ENCODE data around the gene PRELID2.
"Not testable (repeated sequence)": the region's sequence is repeated elsewhere in the genome, so short reads cannot be mapped to it uniquely, and the experiment has no call there.

Gene PRELID2

DNA sequence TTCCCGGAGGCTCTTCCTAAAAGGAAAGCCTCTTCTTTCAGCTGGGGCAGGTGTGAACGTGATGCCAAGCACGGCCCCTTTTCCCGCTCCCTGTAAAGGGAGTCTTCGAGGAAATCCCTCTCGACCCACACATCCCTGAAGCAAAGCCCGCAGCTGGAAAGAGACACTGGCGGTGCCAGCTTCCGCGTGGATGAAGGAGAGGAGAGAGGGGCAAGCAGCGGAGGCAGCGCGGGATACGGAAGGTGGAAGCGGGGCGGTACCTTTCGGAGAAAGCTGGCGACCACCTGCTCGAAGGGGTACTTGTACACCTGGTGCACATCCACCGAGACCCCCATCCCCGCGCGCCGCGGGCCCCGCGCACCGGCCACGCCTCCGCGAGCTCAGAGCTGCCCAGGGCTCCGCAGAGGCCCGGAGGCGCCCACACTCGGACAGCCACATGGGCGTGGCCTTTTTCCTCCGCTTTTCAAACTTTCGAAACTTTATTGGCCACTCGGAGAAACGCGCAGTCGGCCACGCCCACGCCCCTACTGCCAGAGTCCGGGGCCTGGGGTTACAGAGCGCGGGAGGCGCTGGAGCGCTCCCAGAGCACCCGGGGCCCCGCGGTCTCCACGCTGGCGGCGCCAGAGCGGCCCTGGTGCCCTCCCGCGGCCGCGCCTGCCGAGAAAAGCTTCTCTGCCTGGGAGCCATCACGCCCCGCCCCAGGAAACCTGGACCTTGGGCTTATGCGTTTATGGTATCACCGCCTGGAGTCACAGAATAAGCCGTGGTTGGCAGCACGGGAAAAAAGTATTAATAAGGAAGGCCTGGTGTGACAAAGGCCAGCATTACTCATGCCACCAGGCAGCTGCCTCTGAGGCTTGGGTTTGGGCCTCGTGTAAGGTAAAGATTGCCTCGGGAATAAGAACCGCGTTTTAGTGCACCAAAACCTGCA lies at the start of gene PRELID2:
Gene PRELID2, minus strand, starts transcription at position 426 of the 931 bp plus-strand sequence. Its CDS starts 91 bp downstream, at position 335.
- peak; percentile 86 to 92 for DNase-seq

- no peak for DNase-seq
Observed at GRCh38 chr5:145874765-145875164, 39.6 kb upstream of the PRELID2 start.

DNA sequence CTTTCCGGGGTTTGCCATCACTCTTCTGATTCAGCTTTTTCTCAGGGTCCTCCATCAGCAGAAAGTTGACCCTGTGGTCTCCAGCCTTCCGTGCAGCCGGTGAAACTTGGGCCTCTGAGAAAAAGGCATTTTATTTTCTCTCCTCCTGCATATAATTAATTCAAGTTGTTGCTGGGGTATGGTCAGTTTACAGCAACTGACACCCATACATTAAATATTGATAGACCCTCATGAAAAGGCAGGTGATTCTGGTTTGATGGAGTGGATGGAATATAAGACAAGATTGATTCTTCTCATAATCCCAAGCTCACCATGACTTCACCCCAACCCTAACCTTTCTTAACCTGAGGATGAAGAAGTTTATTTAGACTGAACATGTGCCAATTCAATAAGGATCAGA lies 37.8 kb upstream of the PRELID2 start, which contains the start of gene GRXCR2:
Gene GRXCR2, minus strand, starts transcription at position 101 of the 400 bp plus-strand sequence. Its CDS starts 46 bp downstream, at position 55.
- no peak for DNase-seq

DNA sequence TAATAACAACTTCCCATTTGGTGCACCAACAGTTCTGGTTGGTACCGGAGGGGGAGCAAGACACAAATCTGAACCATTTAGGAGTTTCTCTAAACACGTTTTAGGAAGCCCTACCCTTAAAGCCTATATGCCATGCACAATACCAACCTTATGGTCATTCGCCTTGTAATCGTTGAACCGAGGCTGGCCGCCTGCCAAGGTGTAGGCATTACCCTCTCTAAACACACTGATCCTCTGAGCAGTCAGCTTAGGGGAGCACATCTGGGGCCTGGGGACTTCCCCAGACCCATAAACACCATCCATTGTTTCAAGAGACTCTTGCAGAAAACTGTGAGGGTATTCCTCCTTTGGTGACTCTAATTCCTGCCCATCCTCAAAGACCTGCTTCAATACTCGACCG lies 37.3 kb upstream of the PRELID2 start:
- DNase-seq, result no peak

DNA sequence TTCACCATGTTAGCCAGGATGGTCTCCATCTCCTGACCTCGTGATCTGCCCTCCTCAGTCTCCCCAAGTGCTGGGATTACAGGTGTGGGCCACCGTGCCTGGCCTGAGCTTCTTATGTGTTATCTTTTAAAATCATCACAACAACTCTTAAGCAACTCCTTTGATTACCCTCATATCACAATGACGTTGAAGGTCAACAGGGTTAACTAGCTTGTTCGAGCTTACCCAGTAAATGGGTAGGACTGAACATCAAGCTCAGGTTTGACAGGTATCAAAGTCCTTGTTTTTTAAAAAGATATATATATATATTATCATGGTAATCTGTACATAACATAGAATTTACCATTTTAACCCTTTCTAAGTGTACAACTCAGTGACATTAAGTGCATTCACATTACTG lies 34.6 kb upstream of the PRELID2 start:
- DNase-seq, result no peak

- DNase-seq, result no peak
Observed at GRCh38 chr5:145867806-145868205, 32.7 kb upstream of the PRELID2 start.

- not testable (repeated sequence) for DNase-seq
Observed at GRCh38 chr5:145864432-145864831, 29.3 kb upstream of the PRELID2 start.

GRCh38 chr5:145863003-145863402 lies 27.9 kb upstream of the PRELID2 start:
- DNase-seq, result no peak

- DNase-seq, result no peak
Observed at GRCh38 chr5:145859897-145860296, 24.8 kb upstream of the PRELID2 start.

DNA sequence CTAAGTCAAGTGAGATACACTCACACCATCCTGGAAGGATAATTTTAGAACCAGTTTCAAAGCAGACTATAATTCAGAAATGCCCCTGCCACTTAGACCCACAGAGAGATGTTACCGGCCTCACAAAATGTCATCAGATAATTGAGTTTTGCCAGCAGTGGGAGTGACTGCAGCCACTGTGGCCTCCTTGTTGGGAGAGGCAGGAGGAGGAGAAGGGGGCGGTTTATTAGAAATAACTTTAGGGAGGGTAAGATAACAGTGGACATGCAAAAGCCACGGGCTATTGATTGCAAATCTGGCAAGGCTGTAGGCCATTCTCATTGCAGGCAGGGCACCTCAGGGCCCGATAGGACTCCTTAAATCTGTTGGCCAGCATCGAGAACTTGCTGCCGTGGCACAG lies 24.3 kb upstream of the PRELID2 start:
- DNase-seq, result no peak

DNA sequence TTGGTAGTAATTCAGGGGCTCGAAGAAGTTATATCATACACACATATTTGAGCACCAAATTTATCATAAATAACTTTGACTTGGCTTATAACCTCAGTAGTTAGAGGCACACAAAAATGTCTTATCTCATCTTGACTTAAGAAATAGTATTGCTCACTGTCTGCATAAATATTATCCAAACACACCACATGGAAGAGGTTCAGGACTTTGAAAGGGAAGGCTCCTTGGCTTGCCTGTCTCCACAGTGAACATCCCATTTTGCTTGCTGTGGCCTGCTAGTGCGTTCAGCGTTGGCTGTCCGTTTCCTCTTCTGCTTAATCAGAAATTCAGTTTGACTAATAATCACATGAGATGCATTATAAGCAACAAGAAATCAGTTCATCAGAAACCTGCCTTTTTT lies 23.8 kb upstream of the PRELID2 start:
- DNase-seq, result peak in 1 of 2 donors; percentile 48

DNA sequence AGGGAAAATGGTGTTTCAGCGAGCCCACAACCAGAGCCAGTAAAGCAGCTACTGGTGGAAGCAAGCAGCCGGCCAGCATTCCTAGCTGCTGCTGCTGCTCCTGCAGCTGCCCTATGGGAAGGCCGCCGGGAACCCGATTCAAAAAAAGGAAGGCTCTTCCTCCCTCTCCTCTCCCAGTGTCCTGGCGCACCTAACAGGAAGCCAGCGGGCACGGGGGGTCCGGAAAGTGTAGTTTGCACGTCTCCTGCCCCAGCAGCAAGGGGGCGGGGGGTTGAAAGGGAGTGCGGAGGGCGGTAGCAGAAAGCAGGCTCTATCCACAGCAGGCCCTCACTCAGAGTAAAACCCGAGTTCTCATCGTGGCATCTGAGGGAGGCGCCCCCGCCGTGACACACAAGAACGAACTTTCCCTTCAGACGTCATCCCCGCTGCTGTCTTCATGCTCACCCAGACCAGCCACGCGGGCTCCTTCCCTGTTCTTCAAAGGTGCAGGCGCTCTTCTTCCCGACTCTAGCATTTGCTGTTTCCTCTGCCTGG lies 21.2 kb upstream of the PRELID2 start:
- peak; percentile 73 to 82 for DNase-seq

- DNase-seq, result no peak
Observed at GRCh38 chr5:145855763-145856267, 20.7 kb upstream of the PRELID2 start.

DNA sequence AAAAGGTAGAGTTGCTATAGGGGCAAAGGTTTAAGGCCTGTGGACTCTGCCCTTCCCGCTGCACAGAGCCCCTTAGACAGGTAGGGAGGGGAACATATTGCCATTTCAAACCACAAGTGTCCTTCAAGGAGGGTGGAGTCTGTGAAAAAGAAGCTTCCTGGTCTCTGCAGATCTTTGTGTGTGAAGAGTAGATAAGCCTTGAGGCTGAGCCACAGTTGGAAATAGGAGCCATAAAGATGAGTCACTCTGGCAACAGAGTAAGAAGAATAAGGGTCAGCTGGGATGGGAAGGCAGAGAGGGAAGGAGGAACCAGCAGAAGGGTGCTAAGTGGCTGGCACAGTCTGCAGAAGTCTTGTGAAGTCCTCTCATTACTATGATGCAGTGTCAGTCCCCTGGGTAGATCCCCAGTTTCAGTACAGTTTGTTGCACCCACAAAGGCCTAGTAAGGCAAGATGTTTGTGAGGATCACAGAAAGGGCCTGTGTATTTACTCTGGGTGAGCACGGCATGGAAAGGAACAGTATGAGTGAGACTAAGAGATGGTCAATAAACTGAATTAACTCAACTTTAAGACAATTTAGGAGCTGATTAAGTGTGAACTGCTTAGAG lies 19.6 kb upstream of the PRELID2 start:
- peak; percentile 34 to 72 for DNase-seq

- no peak for DNase-seq
Observed at GRCh38 chr5:145853781-145854376, 18.7 kb upstream of the PRELID2 start.

DNA sequence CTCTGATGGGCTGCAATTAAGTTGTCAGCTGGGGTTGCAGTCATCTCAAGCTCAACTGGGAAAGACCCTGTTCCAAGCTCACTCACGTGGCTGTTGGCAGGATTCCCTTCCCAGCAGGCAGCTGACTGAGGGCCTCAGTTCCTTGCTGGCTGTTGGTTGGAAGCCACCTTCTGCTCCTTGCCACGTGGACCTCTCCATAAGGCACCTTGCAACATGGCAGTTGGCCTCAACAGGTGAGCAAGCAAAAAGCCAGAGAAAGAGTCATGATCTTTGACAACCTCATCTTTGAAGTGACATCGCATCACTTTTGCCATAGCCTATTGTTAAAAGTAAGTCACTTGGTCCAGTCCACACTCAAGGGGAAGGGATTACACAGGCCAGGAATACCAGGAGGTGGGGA lies 17.8 kb upstream of the PRELID2 start:
- no peak for DNase-seq

DNA sequence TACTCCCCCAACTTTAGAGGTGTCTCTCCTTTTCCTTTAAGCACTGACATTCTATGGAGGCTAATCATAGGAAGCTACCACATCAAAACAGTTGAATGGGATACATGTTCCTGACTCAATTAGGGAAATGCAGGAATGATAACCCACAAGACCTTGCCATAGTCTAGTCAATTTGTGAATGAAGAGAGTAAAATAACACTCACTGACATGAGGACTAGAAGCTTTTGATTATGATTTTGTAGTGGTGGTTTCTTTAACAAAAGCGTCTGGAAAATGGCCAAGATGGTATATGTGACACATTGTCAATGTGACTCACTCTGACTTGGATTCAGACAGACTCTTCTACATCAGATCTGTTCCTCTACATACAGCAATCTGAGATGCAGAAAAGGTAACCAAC lies 13.7 kb upstream of the PRELID2 start:
- DNase-seq, result no peak

GRCh38 chr5:145847499-145848497 lies 12.7 kb upstream of the PRELID2 start:
- no peak for DNase-seq

- no peak for DNase-seq
Observed at GRCh38 chr5:145846081-145846480, 10.9 kb upstream of the PRELID2 start.

DNA sequence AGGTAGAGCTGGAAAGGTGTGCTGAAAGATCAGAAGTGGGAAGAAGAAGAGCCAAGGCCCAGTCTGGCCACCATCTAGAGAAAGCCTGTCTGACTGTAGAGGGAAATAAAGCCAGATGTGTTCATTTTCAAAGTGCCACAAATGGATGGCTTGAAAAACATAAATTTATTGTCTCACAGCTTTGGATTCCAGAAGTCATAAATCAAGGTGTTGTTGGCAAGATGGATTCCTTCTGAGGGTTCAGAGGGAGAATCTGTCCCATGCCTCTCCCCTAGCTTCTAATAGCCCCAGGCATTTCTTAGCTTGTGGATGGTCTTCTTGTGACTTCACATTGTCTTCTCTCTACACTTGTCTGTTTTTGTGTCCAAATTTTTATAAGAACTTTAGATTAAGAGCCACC lies 6.2 kb upstream of the PRELID2 start:
- DNase-seq, result no peak

DNA sequence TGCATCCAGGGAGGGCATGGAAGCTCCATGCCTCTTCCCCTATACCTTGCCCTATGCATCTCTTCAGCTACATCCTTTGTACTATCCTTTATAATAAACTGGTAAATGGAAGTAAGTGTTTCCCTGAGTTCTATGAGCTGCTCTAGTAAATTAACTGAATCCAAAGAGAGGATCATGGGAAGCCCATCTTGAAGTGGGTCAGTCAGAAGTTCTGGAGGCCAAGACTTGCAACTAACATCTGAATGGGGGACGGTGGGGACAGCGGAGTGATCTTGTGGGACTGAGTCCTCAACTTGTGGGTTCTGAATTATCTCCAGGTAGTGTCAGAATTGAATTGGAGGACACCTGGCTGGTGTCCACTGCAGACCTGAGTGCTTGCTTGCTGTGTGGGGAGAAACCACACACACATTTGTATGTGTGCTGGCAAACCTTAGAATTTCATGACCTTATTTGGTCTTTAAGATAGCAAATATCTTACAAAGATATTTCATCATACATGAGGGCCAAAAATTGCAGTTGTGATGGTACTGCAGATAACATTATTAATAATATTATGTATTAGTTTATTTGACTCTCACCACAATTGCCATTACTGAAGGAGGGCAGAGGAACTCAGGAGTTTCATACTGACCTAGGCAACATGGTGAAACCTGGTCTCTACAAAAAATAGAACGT lies 5.5 kb upstream of the PRELID2 start:
- DNase-seq, result no peak
